ENCODE results near the gene ARMC5. TPM values are rescaled to one million over a fixed set of nuclear protein-coding genes. Genes with fewer than 3 reads are reported as not detected.

ARMC5 gene
- polyA plus RNA-seq, 1 donor from 2014 or later: 27.6 TPM

DNA sequence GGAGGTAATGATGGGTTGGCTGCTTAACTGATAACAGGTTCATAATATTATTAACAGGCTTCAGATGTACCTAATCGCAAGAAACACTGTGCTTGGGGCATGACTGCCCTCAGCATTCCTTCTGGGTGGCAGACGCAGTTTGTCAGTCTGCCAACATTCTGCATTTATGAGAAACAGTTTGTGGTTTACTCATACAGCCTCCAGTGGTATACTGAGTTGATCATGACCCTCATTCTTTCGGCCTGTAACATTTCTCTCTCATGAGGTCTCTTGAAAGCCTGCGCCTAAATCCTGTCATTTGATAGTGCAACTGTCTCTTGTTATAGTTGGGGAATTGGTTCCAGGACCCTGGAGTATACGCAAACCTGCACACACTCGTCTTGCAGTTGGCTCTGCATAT, 53.8 kb downstream of the ARMC5 start:
- no peak overlapping the region for H3K9ac ChIP-seq (ENCODE audit: low read length)
- no peaks in the 10 kb centered on the region for H3K27me3 ChIP-seq (ENCODE audit: insufficient read depth, low read depth, low read length)
- no peaks in the 10 kb centered on the region for H3K9me3 ChIP-seq (ENCODE audit: low read length)
- no peak overlapping the region for H3K4me2 ChIP-seq (ENCODE audit: low read length)
- H2AFZ ChIP-seq (ENCODE audit: low read depth, low read length): no peak overlapping the region
- no peaks in the 10 kb centered on the region for H3K9me2 ChIP-seq (ENCODE audit: insufficient read depth, low read length)
- H3F3A ChIP-seq (ENCODE audit: insufficient read depth, low read length, poor library complexity, severe bottlenecking): no peaks in the 10 kb centered on the region
- peaks cover 9% of the 10 kb centered on the region for H3K79me2 ChIP-seq (replicated peaks; ENCODE audit: insufficient read depth, low read length)
- no peak overlapping the region for H3K27ac ChIP-seq (ENCODE audit: low read length)
- no peaks in the 10 kb centered on the region for H4K20me1 ChIP-seq (ENCODE audit: insufficient read depth)
- no peak overlapping the region for H3K4me3 ChIP-seq (ENCODE audit: low read length)
- TF ChIP-seq EP300 (conservative IDR thresholded peaks at IDR 0.05; ENCODE audit: poor library complexity, severe bottlenecking) (no peak), TAF1 (IDR thresholded peaks at IDR 0.05; ENCODE audit: low read depth) (no peak), EZH2 (IDR thresholded peaks at IDR 0.05; ENCODE audit: borderline replicate concordance, insufficient read depth, low read length, poor library complexity, severe bottlenecking) (no peak), MXI1 (conservative IDR thresholded peaks at IDR 0.05; ENCODE audit: poor library complexity, severe bottlenecking) (no peak), RAD21 (conservative IDR thresholded peaks at IDR 0.05) (no peak), POLR2AphosphoS5 (IDR thresholded peaks at IDR 0.05) (no peak), SMC3 (conservative IDR thresholded peaks at IDR 0.05; ENCODE audit: poor library complexity) (no peak)
- TF ChIP-seq, protein P1, sequence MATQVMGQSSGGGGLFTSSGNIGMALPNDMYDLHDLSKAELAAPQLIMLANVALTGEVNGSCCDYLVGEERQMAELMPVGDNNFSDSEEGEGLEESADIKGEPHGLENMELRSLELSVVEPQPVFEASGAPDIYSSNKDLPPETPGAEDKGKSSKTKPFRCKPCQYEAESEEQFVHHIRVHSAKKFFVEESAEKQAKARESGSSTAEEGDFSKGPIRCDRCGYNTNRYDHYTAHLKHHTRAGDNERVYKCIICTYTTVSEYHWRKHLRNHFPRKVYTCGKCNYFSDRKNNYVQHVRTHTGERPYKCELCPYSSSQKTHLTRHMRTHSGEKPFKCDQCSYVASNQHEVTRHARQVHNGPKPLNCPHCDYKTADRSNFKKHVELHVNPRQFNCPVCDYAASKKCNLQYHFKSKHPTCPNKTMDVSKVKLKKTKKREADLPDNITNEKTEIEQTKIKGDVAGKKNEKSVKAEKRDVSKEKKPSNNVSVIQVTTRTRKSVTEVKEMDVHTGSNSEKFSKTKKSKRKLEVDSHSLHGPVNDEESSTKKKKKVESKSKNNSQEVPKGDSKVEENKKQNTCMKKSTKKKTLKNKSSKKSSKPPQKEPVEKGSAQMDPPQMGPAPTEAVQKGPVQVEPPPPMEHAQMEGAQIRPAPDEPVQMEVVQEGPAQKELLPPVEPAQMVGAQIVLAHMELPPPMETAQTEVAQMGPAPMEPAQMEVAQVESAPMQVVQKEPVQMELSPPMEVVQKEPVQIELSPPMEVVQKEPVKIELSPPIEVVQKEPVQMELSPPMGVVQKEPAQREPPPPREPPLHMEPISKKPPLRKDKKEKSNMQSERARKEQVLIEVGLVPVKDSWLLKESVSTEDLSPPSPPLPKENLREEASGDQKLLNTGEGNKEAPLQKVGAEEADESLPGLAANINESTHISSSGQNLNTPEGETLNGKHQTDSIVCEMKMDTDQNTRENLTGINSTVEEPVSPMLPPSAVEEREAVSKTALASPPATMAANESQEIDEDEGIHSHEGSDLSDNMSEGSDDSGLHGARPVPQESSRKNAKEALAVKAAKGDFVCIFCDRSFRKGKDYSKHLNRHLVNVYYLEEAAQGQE (IDR thresholded peaks at IDR 0.05; ENCODE audit: borderline replicate concordance): no peak
- TF ChIP-seq, protein P2, sequence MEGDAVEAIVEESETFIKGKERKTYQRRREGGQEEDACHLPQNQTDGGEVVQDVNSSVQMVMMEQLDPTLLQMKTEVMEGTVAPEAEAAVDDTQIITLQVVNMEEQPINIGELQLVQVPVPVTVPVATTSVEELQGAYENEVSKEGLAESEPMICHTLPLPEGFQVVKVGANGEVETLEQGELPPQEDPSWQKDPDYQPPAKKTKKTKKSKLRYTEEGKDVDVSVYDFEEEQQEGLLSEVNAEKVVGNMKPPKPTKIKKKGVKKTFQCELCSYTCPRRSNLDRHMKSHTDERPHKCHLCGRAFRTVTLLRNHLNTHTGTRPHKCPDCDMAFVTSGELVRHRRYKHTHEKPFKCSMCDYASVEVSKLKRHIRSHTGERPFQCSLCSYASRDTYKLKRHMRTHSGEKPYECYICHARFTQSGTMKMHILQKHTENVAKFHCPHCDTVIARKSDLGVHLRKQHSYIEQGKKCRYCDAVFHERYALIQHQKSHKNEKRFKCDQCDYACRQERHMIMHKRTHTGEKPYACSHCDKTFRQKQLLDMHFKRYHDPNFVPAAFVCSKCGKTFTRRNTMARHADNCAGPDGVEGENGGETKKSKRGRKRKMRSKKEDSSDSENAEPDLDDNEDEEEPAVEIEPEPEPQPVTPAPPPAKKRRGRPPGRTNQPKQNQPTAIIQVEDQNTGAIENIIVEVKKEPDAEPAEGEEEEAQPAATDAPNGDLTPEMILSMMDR (IDR thresholded peaks at IDR 0.05; ENCODE audit: poor library complexity, severe bottlenecking): no peak
- H3K36me3 ChIP-seq (ENCODE audit: insufficient read depth, low read length): no peaks in the 10 kb centered on the region

DNA sequence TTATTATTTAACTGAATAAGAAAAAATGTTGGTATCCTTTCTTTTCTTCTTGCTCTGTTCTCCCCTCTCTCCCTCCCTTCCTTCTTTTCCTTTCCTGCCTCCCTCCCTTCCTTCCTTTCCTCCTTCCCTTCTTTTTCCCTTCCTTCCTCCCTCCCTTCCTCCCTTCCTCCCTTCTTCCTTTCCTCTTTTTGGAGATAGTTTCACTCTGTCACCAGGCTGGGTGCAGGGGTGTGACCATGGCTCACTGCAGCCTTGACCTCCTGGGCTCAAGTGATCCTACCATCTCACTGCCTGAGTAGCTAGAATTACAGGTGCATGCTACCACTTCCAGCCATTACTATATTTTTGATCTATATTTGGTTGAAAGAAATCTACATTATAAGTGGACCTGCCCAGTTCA, 54.6 kb downstream of the ARMC5 start:
- Histone ChIP-seq H2AFZ (ENCODE audit: low read depth, low read length) (no peak overlapping the region), H3K79me2 (replicated peaks; ENCODE audit: insufficient read depth, low read length) (peaks cover 6% of the 10 kb centered on the region), H4K20me1 (ENCODE audit: insufficient read depth) (no peaks in the 10 kb centered on the region), H3K9me3 (ENCODE audit: low read length) (no peaks in the 10 kb centered on the region), H3K4me3 (ENCODE audit: low read length) (no peak overlapping the region), H3K27me3 (ENCODE audit: insufficient read depth, low read depth, low read length) (no peaks in the 10 kb centered on the region), H3K36me3 (ENCODE audit: insufficient read depth, low read length) (no peaks in the 10 kb centered on the region), H3K9ac (ENCODE audit: low read length) (no peak overlapping the region), H3K4me2 (ENCODE audit: low read length) (no peak overlapping the region), H3K27ac (ENCODE audit: low read length) (no peak overlapping the region), H3K9me2 (ENCODE audit: insufficient read depth, low read length) (no peaks in the 10 kb centered on the region), H3F3A (ENCODE audit: insufficient read depth, low read length, poor library complexity, severe bottlenecking) (no peaks in the 10 kb centered on the region)
- no peak for TF ChIP-seq EP300 (conservative IDR thresholded peaks at IDR 0.05; ENCODE audit: poor library complexity, severe bottlenecking)
- TF ChIP-seq SMC3 (conservative IDR thresholded peaks at IDR 0.05; ENCODE audit: poor library complexity): no peak
- no peak for TF ChIP-seq EZH2 (IDR thresholded peaks at IDR 0.05; ENCODE audit: borderline replicate concordance, insufficient read depth, low read length, poor library complexity, severe bottlenecking)

Other genes starting within 250 kb of the ARMC5 start
- 0.05 TPM in 1 of 2 replicates, not detected in the other for gene TRIM72, start 245.4 kb upstream of the ARMC5 start, polyA plus RNA-seq
- gene PYDC1, start 242.4 kb upstream of the ARMC5 start, polyA plus RNA-seq: not detected in 2 replicates
- not detected in 2 replicates for gene ITGAM, start 199.5 kb upstream of the ARMC5 start, polyA plus RNA-seq
- gene ITGAX, start 104.3 kb upstream of the ARMC5 start, polyA plus RNA-seq: not detected in 2 replicates
- gene ITGAD, start 66.2 kb upstream of the ARMC5 start, polyA plus RNA-seq: not detected in 2 replicates
- not detected in 2 replicates for gene COX6A2, start 31.1 kb upstream of the ARMC5 start, polyA plus RNA-seq
- gene ZNF843, start 16.7 kb upstream of the ARMC5 start, polyA plus RNA-seq: 0.53 and 0.62 TPM in 2 replicates
- 0.38 and 2.5 TPM in 2 replicates for gene TGFB1I1, start 12.7 kb downstream of the ARMC5 start, polyA plus RNA-seq
- gene SLC5A2, start 23.6 kb downstream of the ARMC5 start, polyA plus RNA-seq: not detected in 2 replicates
- 108 and 132 TPM in 2 replicates for gene RUSF1, start 48.9 kb downstream of the ARMC5 start, polyA plus RNA-seq
- not detected in 2 replicates for gene AHSP, start 68.4 kb downstream of the ARMC5 start, polyA plus RNA-seq

Measured in neural cell (in vitro differentiated cells).